Measurements from ENCODE around the gene GID4. TPM values are rescaled to one million over a fixed set of nuclear protein-coding genes. Genes with fewer than 3 reads are reported as not detected.
A peak's percentile ranks its signal among the peaks of the same experiment; 100 is the strongest.

GID4 gene
- total and polyA plus RNA-seq, 9 of the 15 experiments (the other 6 are each of a cell fraction or from before 2014, with no cell fraction given), result 1.2 to 6.4 (median 3.7) TPM

DNA sequence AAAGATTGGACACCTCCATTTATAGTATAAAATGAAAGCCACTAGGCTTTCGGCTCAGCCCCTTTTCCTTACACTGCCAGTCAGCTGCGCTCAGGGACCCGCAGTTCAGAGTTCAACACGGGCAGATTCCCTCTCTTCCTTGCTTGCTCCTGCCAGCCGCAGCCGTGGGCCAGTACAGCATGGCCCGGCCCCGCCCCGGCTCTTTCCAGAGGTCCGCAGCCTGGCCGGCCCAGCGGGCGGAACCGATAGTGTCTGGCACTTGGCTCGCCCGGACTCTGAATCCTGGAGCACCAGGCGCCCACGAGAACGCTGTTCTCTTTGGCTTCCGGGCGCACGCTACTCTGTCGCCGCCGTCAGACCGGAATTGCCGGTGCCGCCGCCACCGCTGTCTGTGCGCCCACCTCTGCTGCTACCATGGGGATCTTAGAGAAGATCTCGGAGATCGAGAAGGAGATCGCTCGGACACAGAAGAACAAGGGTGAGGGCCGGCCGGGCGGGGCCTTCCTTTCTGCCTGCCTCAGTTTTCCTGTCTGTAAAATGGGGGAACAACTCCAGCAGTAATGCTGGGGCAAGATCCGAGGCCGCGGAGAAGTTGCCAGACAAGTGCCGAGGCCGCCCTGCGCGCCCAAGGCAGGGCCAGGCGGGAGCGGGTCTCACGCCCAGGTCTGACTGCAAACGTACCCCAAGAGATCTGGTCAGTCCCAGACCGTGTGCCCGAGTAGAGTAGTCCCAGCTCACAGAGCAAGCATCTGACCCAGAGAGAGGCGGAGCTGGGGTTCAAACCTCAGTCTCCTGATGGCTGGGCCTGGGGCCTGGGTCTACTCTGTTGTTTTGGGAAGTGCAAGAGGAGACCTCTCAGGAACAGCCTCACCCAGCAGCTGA, 48.6 kb downstream of the GID4 start, which contains the start of gene DRG2 (continued):
- TF ChIP-seq HDAC1 (IDR thresholded peaks at IDR 0.05), result peak; percentile 78 to 83
- peak; percentile 98 for TF ChIP-seq XRCC5 (IDR thresholded peaks at IDR 0.05; ENCODE audit: low read depth, low read length)
- TF ChIP-seq, protein P1, sequence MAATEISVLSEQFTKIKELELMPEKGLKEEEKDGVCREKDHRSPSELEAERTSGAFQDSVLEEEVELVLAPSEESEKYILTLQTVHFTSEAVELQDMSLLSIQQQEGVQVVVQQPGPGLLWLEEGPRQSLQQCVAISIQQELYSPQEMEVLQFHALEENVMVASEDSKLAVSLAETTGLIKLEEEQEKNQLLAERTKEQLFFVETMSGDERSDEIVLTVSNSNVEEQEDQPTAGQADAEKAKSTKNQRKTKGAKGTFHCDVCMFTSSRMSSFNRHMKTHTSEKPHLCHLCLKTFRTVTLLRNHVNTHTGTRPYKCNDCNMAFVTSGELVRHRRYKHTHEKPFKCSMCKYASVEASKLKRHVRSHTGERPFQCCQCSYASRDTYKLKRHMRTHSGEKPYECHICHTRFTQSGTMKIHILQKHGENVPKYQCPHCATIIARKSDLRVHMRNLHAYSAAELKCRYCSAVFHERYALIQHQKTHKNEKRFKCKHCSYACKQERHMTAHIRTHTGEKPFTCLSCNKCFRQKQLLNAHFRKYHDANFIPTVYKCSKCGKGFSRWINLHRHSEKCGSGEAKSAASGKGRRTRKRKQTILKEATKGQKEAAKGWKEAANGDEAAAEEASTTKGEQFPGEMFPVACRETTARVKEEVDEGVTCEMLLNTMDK (IDR thresholded peaks at IDR 0.05; ENCODE audit: borderline replicate concordance, insufficient read depth, low read depth, low read length, poor library complexity, severe bottlenecking), result no peak
- TF ChIP-seq, protein P2, sequence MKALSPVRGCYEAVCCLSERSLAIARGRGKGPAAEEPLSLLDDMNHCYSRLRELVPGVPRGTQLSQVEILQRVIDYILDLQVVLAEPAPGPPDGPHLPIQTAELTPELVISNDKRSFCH (CRISPR knock-in tag; IDR thresholded peaks at IDR 0.05), result no peak
- TF ChIP-seq, protein P2 (tag; IDR thresholded peaks at IDR 0.05), result peak; percentile 66; the same call in 1 of the 2 replicates
- TF ChIP-seq PCBP1 (IDR thresholded peaks at IDR 0.05; ENCODE audit: low read depth, low read length, poor library complexity, severe bottlenecking), result peak; percentile 27
- peak; percentile 96 for TF ChIP-seq RB1 (IDR thresholded peaks at IDR 0.05; ENCODE audit: low read depth)
- TF ChIP-seq ARID2 (IDR thresholded peaks at IDR 0.05), result no peak
- TF ChIP-seq, protein P3, sequence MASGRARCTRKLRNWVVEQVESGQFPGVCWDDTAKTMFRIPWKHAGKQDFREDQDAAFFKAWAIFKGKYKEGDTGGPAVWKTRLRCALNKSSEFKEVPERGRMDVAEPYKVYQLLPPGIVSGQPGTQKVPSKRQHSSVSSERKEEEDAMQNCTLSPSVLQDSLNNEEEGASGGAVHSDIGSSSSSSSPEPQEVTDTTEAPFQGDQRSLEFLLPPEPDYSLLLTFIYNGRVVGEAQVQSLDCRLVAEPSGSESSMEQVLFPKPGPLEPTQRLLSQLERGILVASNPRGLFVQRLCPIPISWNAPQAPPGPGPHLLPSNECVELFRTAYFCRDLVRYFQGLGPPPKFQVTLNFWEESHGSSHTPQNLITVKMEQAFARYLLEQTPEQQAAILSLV (tag; IDR thresholded peaks at IDR 0.05), result no peak
- TF ChIP-seq, protein P4, sequence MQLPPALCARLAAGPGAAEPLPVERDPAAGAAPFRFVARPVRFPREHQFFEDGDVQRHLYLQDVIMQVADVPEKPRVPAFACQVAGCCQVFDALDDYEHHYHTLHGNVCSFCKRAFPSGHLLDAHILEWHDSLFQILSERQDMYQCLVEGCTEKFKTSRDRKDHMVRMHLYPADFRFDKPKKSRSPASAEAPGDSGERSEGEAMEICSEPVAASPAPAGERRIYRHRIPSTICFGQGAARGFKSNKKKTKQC (CRISPR knock-in tag; IDR thresholded peaks at IDR 0.05), result peak; percentile 22; the same call in 1 of the 2 replicates
- peak; percentile 95 for TF ChIP-seq GTF2E2 (tag; IDR thresholded peaks at IDR 0.05)
- peak; percentile 98 for TF ChIP-seq NCOA1 (IDR thresholded peaks at IDR 0.05; ENCODE audit: low read depth)
- TF ChIP-seq ILF3 (IDR thresholded peaks at IDR 0.05; ENCODE audit: borderline replicate concordance), result no peak
- no peak for TF ChIP-seq ZNF551 (CRISPR knock-in tag; IDR thresholded peaks at IDR 0.05)
- TF ChIP-seq MEF2A (IDR thresholded peaks at IDR 0.05; ENCODE audit: control insufficient read depth, low read depth, low read length), result 0 out of 2 replicates have a peak, but pooled peaks have one; percentile 22
- TF ChIP-seq POLR2A (conservative IDR thresholded peaks at IDR 0.05), result peak; percentile 86
- peak; percentile 81 for TF ChIP-seq C11orf30 (IDR thresholded peaks at IDR 0.05; ENCODE audit: low read depth)
- TF ChIP-seq CHD4 (IDR thresholded peaks at IDR 0.05; ENCODE audit: insufficient read depth, insufficient replicate concordance, low read depth, low read length, poor library complexity, severe bottlenecking), result peak; percentile 99
- TF ChIP-seq SETDB1 (IDR thresholded peaks at IDR 0.05; ENCODE audit: low read length), result no peak
- TF ChIP-seq, protein P5, sequence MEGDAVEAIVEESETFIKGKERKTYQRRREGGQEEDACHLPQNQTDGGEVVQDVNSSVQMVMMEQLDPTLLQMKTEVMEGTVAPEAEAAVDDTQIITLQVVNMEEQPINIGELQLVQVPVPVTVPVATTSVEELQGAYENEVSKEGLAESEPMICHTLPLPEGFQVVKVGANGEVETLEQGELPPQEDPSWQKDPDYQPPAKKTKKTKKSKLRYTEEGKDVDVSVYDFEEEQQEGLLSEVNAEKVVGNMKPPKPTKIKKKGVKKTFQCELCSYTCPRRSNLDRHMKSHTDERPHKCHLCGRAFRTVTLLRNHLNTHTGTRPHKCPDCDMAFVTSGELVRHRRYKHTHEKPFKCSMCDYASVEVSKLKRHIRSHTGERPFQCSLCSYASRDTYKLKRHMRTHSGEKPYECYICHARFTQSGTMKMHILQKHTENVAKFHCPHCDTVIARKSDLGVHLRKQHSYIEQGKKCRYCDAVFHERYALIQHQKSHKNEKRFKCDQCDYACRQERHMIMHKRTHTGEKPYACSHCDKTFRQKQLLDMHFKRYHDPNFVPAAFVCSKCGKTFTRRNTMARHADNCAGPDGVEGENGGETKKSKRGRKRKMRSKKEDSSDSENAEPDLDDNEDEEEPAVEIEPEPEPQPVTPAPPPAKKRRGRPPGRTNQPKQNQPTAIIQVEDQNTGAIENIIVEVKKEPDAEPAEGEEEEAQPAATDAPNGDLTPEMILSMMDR (IDR thresholded peaks at IDR 0.05 in 2 of 3, conservative IDR thresholded peaks at IDR 0.05 in 1 of 3; ENCODE audit: insufficient read depth in 2 of 3, low read depth in 1 of 3, low read length in 3 of 3), result peak in 2 of 3 experiments; percentile 24 to 25; a peak in 2 of 6 replicates
